ENCODE measurements around the gene PPARD. TPM values are rescaled to one million over a fixed set of nuclear protein-coding genes. Genes with fewer than 3 reads are reported as not detected.
A peak's percentile ranks its signal among the peaks of the same experiment; 100 is the strongest.

The PPARD gene
- total RNA-seq, 4 donors from 2014 or later = 24.8 to 67.9 (median 45.4) TPM

DNA sequence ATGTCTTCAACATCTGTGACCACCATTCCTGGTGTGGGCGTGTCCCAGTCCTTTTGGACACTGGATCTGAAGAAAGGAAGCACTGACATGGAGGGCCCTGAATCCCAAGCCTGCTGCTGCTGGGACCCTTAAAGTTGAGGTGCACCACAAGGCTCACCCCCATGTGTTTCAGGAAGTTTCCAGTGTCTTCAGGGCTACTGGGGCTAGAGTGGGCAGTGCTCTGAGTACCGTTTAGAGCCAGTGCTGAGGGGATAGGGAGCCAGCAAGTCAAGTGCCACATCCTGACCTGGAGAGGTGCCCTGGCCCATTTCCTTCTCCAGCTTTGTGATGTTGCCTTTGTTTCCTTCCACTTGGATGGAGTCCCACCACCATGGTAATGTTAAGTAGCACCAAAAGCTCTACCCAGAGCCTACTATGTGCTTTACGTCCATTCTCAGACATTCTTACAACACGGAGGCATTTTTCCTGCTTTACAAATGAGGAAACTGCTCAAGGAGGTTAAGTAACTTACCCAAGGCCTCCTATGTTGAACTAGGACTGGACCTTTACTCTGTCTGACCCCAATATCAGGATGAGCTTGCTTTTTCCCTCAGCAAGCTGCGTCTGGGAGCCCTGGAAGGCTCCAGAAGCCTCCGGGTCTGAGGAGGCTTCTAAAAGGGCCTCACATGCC is 45.3 kb upstream of the PPARD start:
- H3K4me3 ChIP-seq = peak overlapping the region in 2 of 4 donors; percentile 58 to 60
- no peaks in the 10 kb centered on the region for H3K9me3 ChIP-seq
- H3K27ac ChIP-seq = peak overlapping the region; percentile 74 to 96 (median 89)
- peaks cover 0 to 30% (median 0%) of the 10 kb centered on the region in 3 donors for H3K36me3 ChIP-seq
- no peak for DNase-seq
- TF ChIP-seq, protein P1, sequence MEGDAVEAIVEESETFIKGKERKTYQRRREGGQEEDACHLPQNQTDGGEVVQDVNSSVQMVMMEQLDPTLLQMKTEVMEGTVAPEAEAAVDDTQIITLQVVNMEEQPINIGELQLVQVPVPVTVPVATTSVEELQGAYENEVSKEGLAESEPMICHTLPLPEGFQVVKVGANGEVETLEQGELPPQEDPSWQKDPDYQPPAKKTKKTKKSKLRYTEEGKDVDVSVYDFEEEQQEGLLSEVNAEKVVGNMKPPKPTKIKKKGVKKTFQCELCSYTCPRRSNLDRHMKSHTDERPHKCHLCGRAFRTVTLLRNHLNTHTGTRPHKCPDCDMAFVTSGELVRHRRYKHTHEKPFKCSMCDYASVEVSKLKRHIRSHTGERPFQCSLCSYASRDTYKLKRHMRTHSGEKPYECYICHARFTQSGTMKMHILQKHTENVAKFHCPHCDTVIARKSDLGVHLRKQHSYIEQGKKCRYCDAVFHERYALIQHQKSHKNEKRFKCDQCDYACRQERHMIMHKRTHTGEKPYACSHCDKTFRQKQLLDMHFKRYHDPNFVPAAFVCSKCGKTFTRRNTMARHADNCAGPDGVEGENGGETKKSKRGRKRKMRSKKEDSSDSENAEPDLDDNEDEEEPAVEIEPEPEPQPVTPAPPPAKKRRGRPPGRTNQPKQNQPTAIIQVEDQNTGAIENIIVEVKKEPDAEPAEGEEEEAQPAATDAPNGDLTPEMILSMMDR (IDR thresholded peaks at IDR 0.05) = no peak
- TF ChIP-seq POLR2A (IDR thresholded peaks at IDR 0.05) = no peak
- no peaks in the 10 kb centered on the region for H3K27me3 ChIP-seq
- H3K4me1 ChIP-seq = peaks cover 0 to 23% (median 11%) of the 10 kb centered on the region in 4 donors

DNA sequence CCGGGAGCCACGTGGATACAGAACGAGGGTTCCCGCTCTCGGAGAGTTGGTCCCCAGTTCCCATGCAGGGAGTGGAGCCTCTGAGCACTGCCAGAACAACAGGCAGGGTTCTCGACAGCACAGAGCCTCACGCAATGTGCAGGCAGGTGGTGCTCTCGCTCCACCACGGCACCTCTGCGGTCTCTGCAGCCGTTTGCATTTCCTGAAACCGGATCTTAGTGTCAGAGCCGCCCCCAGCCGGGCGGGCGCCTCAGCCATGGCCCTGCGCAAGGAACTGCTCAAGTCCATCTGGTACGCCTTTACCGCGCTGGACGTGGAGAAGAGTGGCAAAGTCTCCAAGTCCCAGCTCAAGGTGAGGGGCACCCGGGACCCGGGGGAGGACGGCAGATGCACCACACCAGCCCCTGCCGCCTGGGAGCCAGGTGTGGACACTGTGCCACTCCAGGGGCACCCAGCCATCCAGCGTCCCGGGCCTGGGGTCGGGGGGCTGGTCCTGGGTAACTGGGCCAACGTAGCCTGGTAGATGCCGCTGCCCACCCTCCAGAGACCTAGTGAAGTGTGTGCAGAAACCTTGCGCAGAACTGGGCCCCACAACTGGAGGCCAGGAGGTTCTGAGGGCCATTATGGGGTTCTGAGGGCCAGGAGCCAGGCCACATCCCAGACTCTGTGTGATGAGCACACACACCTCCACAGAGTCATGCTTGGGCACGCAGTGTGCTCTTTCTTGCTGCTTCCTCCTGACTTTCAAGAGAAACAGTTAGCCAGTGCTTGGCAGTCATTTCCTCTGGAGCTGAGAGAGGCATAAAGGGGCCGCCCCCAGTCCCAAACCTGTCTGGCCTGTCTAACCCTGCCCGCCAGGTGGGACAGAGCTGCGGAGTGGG is 44.5 kb upstream of the PPARD start, which contains the start of gene DEF6:
Gene DEF6, plus strand, starts transcription at position 218 of the 881 bp plus-strand sequence. Its CDS starts 39 bp downstream, at position 257.
- Histone ChIP-seq H3K4me1 (peaks cover 4 to 27% (median 15%) of the 10 kb centered on the region in 4 donors), H3K27me3 (no peaks in the 10 kb centered on the region), H3K4me3 (peak within 1 kb of the TSS; percentile 58 to 75 (median 59)), H3K36me3 (peaks cover 0 to 22% (median 0%) of the 10 kb centered on the region in 3 donors), H3K27ac (peak within 1 kb of the TSS; percentile 74 to 96 (median 89)), H3K9me3 (no peaks in the 10 kb centered on the region)
- DNase-seq = peak; percentile 87 to 95 (median 88)
- TF ChIP-seq, protein P1 (IDR thresholded peaks at IDR 0.05) = peak; percentile 67 to 95 (median 89)
- TF ChIP-seq POLR2A (IDR thresholded peaks at IDR 0.05) = peak in 1 of 2 donors; percentile 21

DNA sequence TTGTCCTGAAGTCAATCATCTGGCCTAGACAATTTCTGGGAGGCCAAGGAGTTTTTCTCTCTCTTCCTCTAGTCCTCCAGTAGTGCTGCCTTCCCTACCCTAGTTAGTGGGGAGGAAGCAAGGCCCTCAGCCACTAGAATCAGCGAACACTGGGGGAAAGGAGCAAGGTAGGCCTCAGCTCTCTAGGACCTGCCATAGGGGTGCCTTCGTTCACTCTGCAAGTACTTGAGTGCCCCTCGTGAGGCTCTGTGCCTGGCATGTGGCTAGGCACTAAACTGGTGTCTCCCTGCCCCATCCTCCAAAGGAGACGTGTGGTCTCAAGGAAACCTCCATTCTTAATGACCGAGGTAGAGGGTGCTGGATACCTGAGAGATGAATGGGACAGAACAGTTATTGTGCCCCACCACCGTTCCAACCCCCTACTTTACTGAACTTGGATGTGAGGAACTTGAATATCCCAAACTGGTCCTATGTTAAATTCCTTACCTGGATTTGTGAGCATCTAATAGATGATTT is 43.7 kb upstream of the PPARD start:
- Histone ChIP-seq H3K36me3 (peaks cover 0 to 14% (median 0%) of the 10 kb centered on the region in 3 donors), H3K9me3 (no peaks in the 10 kb centered on the region), H3K27me3 (no peaks in the 10 kb centered on the region), H3K27ac (peak overlapping the region; percentile 74 to 96 (median 89)), H3K4me1 (peaks cover 4 to 34% (median 18%) of the 10 kb centered on the region in 4 donors), H3K4me3 (peak overlapping the region; percentile 58 to 75 (median 59))
- DNase-seq = peak in 1 of 3 donors; percentile 48
- TF ChIP-seq, protein P1 (IDR thresholded peaks at IDR 0.05) = no peak
- no peak for TF ChIP-seq POLR2A (IDR thresholded peaks at IDR 0.05)

DNA sequence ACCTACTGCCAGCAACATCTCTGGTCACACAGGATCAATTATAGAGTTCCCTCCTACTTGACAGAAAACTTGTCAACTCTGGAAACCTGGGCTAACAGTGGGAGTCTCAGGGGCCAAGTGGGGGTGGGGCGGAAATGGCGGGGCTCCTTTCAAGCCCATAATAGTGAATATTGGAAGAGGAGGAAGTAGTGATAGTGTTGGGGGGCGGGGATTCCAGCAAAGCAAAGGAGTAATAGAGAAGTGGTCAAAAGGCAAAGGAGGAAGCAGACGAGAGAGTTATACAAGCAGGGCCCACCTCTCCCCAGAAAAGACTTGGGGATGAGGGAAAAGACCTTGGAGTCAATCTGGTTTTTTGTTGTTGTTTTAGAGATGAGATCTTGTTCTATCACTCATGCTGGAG is 42.7 kb upstream of the PPARD start:
- Histone ChIP-seq H3K27ac (peak overlapping the region; percentile 74 to 96 (median 89)), H3K27me3 (no peaks in the 10 kb centered on the region), H3K4me1 (peaks cover 4 to 38% (median 25%) of the 10 kb centered on the region in 4 donors), H3K9me3 (no peaks in the 10 kb centered on the region), H3K36me3 (peaks cover 0 to 10% (median 0%) of the 10 kb centered on the region in 3 donors), H3K4me3 (peak overlapping the region; percentile 58 to 75 (median 59))
- DNase-seq = peak in 2 of 3 donors; percentile 88 to 91
- no peak for TF ChIP-seq POLR2A (IDR thresholded peaks at IDR 0.05)
- TF ChIP-seq, protein P1 (IDR thresholded peaks at IDR 0.05) = no peak

DNA sequence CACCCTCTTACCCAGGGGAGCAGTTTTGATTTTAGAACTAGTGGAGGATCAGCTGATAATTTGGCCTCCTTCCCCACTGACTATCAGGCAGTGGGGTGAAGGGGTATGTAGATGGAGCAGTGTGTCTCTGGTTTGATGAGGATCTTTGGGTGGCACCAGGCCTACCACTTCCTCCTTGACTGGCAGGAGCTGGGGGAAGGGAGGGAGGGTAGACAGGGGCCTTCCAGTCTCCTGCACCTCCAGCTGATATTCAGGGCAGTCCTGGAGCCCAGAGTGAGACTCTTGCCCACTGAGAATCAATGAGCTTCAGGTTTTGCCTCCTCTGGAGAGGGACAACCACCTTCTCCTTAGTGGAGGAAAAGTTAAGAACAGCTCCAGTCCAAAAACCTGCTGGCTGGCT is 41.5 kb upstream of the PPARD start:
- peak overlapping the region; percentile 37 to 96 (median 89) for H3K27ac ChIP-seq

More for the DNA sequence above, 41.5 kb upstream of the PPARD start:
- TF ChIP-seq, protein P1 (IDR thresholded peaks at IDR 0.05) = no peak
- no peak for TF ChIP-seq POLR2A (IDR thresholded peaks at IDR 0.05)
- DNase-seq = peak in 2 of 3 donors; percentile 59 to 62
- no peaks in the 10 kb centered on the region for H3K36me3 ChIP-seq
- H3K9me3 ChIP-seq = no peaks in the 10 kb centered on the region
- peaks cover 4 to 38% (median 25%) of the 10 kb centered on the region in 4 donors for H3K4me1 ChIP-seq
- H3K4me3 ChIP-seq = no peak overlapping the region
- no peaks in the 10 kb centered on the region for H3K27me3 ChIP-seq

All from Peyer's patch (tissue), 4 donors.